ENCODE measurements around the gene SPNS2. TPM values are rescaled to one million over a fixed set of nuclear protein-coding genes. Genes with fewer than 3 reads are reported as not detected.

SPNS2 gene
- total RNA-seq, 1 donor from 2014 or later: 12.2 TPM

DNA sequence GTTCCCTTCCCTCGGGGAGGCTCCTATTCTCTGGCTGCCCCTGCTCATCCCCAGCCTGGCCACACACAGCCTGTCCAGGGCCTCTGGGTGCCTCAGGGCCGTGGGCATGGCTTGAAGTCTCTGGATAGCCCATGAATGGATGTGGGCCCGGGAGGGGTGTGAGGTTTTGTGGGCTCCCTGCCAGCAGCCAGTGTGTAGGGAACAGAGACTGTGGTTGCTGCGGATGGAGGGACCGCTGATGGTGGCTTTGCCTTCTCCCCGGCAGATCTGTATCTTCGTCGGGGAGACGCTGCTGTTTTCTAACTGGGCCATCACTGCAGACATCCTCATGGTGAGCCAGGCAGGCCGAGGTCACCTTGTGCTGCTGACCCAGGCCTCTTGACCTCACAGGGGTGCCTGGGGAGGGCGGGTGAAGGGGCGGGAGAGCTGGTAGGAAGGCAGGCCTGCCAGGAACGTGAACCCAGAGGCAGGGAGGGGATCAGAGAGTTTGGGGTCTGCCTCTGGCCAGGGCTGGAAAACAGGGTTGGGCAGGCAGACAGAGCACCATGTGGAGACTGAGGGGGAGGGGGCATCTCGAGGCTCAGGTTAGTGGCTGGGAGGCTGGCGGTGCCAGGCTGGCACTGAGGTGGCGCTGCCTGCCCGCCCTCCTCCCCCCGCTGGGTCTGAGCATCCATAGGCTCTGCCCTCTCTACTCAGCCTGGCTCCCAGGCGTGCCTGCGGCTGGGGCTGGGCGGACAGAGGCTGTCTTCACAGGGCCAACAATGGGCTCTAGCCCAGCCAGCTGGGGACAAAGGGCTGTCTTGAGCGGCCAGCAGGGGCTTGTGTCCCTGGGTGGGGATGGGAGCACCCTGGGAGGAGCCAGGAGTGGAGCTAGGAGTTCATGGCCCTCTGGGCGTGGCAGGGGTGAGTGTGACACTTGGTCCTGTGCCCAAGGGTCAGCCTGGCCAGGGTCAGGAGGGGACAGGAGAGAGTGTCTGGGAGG lies 35.1 kb downstream of the SPNS2 start:
- H3K27me3 Mint-ChIP-seq (ENCODE audit: low read depth): no peaks in the 10 kb centered on the region
- H3K27ac Mint-ChIP-seq: peak overlapping the region; percentile 61
- peaks cover 4% of the 10 kb centered on the region for H3K36me3 Mint-ChIP-seq
- no peak for DNase-seq (ENCODE audit: low spot score in 2 of 2, unreplicated experiment in 2 of 2)
- H3K4me1 Mint-ChIP-seq: peaks cover 10% of the 10 kb centered on the region
- H3K4me3 Mint-ChIP-seq: no peak overlapping the region
- no peaks in the 10 kb centered on the region for H3K9me3 Mint-ChIP-seq
- no peak for TF ChIP-seq CTCF (IDR thresholded peaks at IDR 0.05; ENCODE audit: unreplicated experiment)

DNA sequence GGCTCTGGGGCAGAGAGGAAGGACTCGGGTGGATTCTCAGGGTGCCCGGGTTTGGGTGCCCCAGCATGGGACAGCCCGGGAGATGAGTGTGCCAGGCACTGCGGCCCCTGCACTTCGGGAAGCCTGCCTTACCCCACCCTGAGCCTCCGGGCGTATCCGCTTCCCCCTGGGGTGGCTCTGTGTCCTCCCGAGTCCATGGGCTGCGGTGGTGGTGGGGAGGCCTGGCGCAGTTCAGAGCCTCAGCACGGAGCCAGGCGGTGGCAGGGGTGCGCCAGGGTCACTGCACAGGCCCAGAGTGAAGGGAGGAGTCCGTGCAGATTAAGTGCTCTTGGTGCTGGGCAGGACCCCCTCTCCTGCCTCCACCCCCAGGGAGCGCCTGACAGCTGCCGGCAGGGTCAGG lies 35.8 kb downstream of the SPNS2 start:
- no peak for DNase-seq (ENCODE audit: low spot score in 2 of 2, unreplicated experiment in 2 of 2)
- H3K9me3 Mint-ChIP-seq: no peaks in the 10 kb centered on the region
- H3K4me1 Mint-ChIP-seq: peaks cover 10% of the 10 kb centered on the region
- H3K27me3 Mint-ChIP-seq (ENCODE audit: low read depth): no peaks in the 10 kb centered on the region
- H3K27ac Mint-ChIP-seq: no peak overlapping the region
- H3K4me3 Mint-ChIP-seq: no peak overlapping the region
- H3K36me3 Mint-ChIP-seq: peaks cover 4% of the 10 kb centered on the region
- no peak for TF ChIP-seq CTCF (IDR thresholded peaks at IDR 0.05; ENCODE audit: unreplicated experiment)

GRCh38 chr17:4534928-4535666 lies 36.4 kb downstream of the SPNS2 start:
- Mint-ChIP-seq H3K36me3 (peaks cover 4% of the 10 kb centered on the region), H3K9me3 (no peaks in the 10 kb centered on the region), H3K4me1 (peaks cover 10% of the 10 kb centered on the region), H3K4me3 (no peak overlapping the region), H3K27ac (peak overlapping the region; percentile 34), H3K27me3 (ENCODE audit: low read depth) (no peaks in the 10 kb centered on the region)
- DNase-seq (ENCODE audit: low spot score in 2 of 2, unreplicated experiment in 2 of 2): no peak
- no peak for TF ChIP-seq CTCF (IDR thresholded peaks at IDR 0.05; ENCODE audit: unreplicated experiment)

GRCh38 chr17:4535667-4536258 lies 37.1 kb downstream of the SPNS2 start:
- no peak for TF ChIP-seq CTCF (IDR thresholded peaks at IDR 0.05; ENCODE audit: unreplicated experiment)
- H3K4me1 Mint-ChIP-seq: peaks cover 10% of the 10 kb centered on the region
- peak overlapping the region; percentile 34 for H3K27ac Mint-ChIP-seq
- H3K4me3 Mint-ChIP-seq: peak overlapping the region; percentile 44
- no peak for DNase-seq (ENCODE audit: low spot score in 2 of 2, unreplicated experiment in 2 of 2)
- no peaks in the 10 kb centered on the region for H3K27me3 Mint-ChIP-seq (ENCODE audit: low read depth)
- no peaks in the 10 kb centered on the region for H3K9me3 Mint-ChIP-seq
- peaks cover 4% of the 10 kb centered on the region for H3K36me3 Mint-ChIP-seq

DNA sequence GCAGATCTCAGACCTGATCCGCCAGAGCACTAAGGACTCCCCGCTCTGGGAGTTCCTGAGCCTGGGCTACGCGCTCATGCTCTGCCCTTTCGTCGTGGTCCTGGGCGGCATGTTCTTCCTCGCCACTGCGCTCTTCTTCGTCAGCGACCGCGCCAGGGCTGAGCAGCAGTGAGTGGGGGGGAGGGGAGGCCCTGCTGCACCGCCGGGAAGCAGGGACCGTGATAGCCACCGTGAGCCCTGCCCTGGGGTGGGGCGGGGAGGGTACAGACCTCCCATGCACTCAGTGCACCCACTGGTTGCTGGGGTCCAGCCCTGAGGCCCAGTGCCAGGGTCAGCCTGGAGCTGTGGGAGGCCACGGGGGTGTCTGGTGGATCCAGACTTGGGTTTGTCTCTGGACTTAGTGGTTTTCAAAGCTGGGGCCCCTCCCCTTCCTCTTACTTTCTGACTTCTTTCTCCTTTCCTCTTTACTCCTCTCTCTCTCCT lies 37.6 kb downstream of the SPNS2 start:
- Mint-ChIP-seq H3K4me1 (peaks cover 6% of the 10 kb centered on the region), H3K36me3 (peaks cover 4% of the 10 kb centered on the region), H3K4me3 (peak overlapping the region; percentile 44), H3K27me3 (ENCODE audit: low read depth) (no peaks in the 10 kb centered on the region), H3K9me3 (no peaks in the 10 kb centered on the region), H3K27ac (no peak overlapping the region)
- no peak for TF ChIP-seq CTCF (IDR thresholded peaks at IDR 0.05; ENCODE audit: unreplicated experiment)
- no peak for DNase-seq (ENCODE audit: low spot score in 2 of 2, unreplicated experiment in 2 of 2)
